GM19238 (cell line): Measurements from ENCODE around the gene C10orf67.
"Not testable (repeated sequence)": the region's sequence is repeated elsewhere in the genome, so short reads cannot be mapped to it uniquely, and the experiment has no call there.

Source experiments
- DNase-seq: peaks from one replicate; pipeline ENCODE4 v3.0.0; 2011; ENCODE audit warnings: low spot score; ENCODE audit not compliant: insufficient read length

C10orf67 gene

DNA sequence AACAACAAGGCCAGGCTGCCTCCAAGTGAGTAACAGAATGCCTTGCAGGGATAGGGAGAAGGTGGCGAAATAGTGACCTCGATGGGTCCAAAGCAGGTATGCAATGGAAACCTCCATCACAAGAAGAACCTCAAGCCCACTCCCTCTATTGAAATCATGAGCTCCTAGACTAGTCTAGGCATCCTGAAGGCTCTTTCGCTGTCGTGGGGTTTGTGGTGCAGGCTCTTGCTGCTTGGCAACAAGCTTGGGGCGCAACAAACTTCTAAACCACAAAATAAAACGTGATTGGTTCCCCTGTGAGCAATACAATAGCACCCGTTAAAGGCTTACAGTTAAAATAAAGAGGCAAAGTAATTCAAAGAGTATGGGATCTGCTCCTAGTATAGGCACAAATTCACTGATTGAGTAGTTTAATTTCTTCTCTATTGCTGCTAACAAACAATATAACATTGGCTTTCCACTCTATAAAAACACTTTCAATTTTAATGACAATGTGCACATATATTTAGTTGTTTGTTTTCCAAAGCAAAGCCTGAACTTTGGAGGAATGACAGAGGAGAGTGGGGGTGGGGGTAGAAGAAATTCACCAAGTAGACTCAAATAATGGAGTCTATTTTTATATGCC, 64.1 kb downstream of the C10orf67 start:
- DNase-seq: no peak

DNA sequence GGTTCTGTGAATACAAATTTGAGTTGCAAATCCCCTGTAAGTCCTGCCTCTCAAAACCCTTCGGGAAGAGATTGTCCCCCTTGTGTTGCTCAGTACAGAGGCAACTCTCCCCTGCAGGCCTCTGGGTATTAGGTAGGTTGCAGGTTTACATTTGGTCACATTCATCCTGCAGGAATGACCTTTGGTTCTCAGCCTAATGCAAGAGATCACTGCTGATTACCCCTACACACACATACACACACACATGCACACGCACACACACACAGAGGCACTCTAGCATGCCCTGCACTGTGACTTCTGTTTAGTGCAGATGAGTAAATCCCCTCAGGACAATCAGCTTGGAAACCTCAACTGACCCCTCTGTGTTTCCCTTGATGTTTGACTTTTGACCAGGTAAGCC, 69.2 kb downstream of the C10orf67 start:
- no peak for DNase-seq

DNA sequence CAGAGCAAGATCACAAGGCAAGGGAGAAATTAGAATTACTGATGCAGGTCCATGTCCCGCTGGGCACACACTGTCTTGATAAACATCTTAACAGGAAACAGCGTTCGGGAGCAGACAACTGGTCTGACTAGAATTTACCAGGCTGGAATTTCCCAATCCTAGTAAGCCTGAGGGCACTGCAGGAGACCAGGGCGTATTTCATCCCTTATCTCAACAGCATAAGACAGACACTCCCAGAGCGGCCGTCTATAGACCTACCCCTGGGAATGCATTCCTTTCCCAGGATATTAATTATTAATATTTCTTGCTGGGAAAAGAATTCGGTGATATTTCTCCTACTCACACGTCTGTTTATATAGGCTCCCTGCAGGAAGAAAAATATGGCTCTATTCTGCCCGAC, 70.4 kb downstream of the C10orf67 start:
- DNase-seq: not testable (repeated sequence)

DNA sequence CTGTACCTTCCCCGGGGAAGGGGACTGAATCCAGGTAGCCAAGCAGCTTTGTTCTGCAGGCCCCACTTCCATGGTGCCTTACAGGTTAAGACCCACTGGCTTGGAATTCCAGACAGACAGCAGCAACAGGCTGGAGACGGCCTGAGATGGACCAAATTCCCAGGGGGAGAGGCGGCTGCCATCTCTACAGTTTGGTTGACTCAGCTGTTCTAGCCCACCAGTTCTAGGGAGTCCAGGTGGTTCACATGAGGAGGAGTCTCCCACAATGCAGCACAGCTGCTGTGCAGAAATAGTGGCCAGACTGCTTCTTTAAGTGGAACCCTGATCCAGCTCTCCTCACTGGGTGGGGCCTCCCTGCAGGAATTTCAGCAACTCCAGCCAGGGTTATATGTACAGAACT, 74.1 kb downstream of the C10orf67 start:
- no peak for DNase-seq

DNA sequence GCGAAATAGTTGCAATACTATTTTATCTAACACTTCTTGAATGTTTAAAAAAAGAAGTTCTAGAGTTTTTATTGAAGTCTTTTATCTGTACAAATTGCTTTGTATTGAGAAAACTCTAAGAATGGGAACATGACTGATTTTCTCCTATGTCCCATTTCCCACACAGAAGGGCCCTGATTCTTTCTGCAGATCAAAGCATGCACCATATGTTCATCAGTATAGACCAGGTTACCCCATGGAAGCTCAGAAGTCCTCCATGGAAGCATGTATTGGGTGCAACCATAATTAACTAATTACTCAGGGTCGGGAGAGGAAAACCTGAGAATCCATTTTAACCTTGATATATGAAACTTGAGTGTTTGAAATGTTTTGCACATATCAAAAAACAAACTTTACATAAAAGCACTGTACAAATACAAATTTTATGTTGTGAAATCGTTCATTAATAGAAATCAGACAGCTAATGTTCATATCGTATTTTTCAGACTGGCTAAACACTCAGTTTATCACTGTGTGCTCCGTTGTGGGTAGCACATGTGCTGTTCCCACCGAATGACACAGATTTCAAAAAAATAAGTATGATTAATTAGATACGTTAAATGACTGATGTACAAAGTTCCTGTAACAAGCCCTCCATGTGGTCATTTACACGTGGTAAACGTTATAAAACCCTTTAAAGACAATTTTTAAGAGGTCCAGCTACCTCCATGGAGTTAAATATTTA, 81.0 kb downstream of the C10orf67 start:
- DNase-seq: no peak

DNA sequence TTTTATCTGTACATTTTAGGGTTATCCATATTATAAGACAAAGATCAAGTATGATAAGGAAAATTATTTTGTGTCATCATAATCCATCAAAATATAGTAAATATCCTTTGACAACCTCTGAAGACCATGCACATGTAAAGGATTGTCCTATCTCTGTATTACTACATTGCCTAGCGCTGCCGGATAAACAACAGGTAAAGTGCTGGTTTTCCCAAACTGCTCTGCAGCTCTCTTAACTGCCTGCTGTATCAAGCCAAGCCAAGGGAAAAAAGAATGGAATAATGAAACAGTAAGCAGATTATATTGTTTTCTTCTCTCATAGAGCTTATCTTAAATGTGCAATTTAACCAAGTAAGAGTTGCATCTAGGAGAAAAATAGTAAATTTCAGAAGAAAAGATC, 81.7 kb downstream of the C10orf67 start:
- DNase-seq: no peak

DNA sequence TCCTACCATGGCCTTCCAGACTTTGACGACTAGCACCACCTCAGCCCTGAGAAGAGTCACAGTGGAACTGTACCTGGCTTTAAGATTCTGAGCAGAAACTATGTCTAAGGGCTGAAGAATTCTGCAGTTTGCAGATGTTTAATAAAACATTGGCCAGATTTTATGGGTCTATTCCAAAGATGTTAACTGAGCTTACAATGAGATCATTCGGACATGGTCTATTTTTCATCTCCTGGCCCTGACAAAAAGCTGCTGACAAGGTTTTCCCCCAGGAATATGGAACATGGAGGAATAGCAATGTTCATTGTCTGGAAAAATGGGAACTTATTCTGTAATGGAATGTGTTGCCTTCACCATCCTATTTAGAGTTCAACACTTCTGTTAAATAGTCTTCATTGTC, 86.1 kb downstream of the C10orf67 start:
- DNase-seq: no peak

DNA sequence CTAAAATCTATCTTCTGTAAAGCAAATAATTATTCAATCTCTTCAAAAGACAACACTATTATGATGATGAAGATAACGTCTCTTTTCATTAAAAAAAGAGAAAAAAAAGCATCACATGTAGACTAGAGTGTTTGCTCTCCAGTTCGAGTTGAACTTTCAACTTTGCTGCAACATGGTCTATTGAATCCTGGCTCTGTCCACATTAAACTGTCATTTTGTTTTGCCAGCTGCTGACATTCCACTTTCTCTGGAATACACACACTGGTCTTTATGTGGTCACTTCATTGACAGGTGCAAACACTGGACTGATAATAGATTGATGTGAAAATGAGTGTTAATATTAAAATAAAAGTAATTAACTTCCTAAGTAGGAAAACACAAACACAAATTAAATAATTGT, 90.8 kb downstream of the C10orf67 start:
- DNase-seq: no peak

DNA sequence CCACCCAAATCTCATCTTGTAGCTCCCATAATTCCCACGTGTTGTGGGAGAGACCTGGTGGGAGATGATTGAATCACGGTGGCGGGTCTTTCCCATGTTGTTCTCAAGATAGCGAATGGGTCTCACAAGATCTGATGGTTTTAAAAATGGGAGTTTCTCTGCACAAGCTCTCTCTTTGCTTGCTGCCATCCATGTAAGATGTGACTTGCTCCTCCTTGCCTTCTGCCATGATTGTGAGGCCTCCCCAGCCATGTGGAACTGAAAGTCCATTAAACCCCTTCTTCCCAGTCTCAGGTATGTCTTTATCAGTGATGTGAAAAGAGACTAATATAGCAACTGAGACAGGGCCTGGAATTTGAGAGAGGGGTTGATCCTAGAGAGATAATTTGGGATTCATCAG, 91.7 kb downstream of the C10orf67 start:
- DNase-seq: not testable (repeated sequence)

DNA sequence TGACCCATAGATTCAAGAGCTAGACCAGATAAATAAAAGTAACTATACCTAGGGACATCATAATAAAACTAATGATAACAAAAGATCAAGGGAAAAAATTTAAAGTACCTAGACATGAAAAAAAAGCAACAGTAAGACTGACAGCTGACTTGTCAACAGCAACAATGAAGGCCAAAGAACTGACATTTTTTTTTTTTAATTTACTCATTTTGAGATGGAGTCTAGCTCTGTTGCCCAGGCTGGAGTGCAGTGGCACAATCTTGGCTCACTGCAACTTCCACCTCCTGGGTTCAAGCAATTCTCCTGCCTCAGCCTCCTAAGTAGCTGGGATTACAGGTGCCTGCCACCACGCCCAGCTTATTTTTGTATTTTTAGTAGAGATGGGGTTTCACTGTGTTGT, 102.8 kb downstream of the C10orf67 start:
- DNase-seq: not testable (repeated sequence)

DNA sequence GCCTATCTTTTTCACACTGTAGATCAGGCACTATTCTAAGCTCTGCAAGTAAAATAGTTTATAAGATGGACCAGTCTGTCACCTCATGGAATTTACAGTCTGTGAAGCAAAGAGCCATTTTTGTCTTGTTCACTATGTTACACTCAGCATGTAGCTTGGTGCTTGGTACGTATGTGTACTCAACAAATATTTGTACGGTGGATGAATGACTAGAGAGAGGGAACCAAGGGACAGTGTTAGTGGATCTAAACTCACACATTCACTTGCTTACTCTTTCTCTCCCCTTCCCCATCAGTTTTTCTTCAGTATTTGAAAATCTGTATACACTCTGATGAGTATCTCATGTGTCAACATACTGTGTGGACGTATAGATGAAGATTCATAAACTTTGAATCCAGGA, 106.6 kb downstream of the C10orf67 start:
- DNase-seq: no peak

DNA sequence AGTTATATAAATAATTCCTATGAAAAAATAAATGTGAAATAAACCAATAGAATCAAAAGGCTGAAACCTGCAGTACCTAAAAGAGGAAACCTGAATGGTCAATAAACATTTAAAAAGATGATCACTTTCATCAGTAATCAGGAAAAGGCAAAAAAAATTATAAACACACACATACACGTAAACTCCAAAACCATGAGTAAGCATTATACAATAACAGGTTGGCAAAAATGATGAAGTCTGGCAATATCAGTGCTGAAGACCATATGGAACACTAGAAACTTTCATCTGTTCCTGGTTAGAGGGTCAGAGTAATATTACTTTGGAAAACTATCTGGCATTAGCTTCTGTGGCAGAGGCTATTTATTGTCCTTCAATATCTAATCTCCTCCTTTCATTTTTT, 114.0 kb downstream of the C10orf67 start:
- DNase-seq: no peak

DNA sequence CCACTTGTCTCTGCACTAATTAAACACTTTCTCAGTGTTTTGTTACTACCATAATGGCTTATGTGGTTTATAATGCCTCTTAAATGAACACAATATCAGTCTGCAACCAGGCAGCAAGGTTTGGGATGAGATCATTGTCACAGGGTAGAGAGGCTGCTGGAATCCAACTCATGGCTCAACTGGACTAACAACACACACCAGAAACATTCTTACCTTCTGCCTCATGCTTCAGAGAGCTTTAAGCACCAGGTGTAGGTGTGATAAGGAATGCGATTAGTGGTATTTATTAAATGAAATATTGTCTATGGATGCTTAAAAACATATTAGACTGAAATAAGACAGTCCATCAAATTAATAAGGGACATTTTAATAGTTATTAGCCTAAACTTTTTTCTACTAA, 127.1 kb downstream of the C10orf67 start:
- no peak for DNase-seq

DNA sequence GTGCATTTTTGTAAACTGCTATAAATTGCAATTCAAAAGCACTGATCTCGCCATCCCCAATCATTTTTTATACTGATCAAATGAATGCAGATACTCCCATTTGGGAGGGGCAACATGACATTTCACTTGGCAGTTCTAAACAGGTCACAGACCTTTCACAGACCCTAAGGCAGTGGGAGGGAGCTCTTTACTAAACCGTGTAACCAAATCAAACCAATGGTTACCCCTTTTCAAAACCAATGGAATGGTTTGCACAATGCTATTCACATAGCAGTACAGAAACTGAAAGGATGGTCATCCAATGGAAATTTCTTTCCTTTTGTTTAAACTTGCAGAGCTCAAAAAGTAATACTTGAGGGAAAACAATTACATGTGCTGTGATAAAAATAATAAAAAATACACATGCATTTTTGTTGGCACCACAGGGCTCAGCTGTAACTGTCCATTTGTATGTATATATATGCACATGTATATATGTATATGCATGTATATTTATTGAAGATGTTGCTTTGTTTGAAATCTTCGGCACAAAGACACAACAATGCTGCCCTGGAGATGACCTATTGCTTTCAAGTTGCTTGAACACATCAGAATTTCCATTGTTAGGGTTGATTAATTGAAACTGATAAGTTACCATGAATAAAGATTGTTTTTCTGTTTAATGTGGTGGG, 138.5 kb downstream of the C10orf67 start:
- DNase-seq: no peak

DNA sequence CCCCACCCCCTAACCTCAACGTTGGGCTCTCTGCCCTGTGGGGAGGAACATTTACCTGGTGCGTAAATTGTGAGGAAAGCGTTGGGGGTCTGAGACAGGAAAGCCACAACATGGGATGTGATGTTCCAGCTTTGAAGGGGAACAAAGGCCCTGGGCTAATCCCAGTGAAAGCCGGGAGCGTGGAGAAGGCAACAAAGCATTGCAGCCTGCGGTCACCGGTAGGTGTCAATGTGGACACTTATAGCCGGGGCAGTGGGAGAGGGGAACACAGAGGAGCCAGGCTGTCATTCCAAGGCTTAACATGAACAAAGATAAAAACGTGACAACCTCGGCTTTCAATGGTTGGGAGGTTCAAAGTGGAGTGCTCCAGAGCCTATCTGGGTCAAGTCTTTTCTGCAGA, 139.8 kb downstream of the C10orf67 start:
- DNase-seq: no peak

DNA sequence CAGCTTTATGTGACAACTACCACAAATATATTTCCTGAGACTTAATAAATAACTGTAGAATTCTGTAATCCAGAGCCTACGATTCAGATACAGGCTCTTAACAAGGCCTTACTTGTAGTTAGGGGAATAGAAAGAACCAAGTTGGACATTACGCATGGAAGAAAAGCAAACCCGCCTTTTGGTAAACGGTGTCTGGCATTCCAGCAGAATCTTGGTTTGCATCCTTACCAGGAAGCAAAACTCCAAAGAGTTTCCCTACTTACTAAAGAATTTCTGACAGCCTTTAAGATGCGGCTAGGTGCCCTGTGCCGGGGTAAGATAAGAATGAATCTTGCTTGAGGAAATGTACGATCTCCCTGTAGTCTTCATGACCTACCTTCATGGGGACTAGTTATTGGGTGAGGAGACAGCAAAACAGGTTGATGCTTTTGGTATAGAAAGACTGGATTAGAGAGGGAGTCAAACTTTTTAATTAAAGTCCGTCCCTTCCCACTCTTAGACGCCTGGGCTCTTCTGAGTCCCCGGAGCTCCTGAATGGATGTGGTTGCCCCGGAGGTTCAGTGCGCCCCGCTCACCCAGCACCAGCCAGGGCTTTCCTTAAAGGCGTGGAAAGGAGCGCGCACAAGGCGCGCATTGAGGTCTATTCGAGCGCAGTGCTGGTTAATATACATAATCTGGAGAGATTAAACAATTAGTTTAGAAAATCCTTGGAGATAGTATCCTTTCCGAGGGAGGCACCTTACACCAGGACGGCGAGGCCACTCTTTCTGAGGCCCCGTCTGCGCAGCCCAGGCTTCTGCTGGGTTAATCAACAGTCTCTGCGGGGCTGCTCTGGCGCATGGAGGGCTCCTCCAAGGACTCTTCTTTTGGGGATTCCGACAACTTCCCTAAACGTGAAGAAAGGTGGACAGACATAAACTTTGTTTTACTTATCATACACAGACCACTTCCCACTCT, 140.9 kb downstream of the C10orf67 start:
- DNase-seq: no peak

DNA sequence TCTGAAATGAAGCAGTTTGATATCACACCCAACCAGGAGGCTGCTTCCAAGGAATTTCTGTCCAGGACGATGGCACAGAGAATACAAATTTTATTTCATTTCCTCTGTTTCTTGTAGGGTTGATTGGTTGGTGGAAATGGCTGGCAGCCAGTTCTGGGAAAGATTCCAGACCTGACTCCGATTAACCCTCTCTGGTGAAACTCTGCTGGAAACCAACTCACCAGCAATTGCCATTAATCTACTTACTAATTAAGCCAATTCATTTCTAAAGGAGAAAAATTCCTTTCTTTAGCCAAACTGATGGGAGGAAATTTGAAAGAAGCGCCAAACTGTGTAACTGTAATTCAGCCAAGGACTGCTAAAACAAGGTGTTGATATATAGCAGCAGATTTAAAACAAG, 141.8 kb downstream of the C10orf67 start:
- DNase-seq: no peak

DNA sequence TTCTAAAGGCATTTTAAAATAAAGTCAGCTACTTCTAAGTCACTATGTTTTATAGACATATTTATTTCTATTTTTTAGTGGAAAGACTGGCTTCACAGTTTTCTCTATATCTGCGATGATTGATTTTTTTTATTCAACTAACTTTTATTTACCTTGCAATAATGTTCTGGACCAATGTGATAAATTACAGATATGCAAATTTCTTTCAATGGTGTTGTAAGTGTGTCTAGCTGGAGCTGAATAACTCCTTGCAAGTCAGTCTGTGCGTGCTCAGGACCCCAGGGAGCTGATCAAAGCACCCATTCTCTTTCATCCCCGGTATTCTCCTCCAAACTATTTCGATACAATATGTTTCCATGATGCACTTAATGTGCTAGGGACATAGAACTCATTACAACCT, 142.8 kb downstream of the C10orf67 start:
- no peak for DNase-seq

DNA sequence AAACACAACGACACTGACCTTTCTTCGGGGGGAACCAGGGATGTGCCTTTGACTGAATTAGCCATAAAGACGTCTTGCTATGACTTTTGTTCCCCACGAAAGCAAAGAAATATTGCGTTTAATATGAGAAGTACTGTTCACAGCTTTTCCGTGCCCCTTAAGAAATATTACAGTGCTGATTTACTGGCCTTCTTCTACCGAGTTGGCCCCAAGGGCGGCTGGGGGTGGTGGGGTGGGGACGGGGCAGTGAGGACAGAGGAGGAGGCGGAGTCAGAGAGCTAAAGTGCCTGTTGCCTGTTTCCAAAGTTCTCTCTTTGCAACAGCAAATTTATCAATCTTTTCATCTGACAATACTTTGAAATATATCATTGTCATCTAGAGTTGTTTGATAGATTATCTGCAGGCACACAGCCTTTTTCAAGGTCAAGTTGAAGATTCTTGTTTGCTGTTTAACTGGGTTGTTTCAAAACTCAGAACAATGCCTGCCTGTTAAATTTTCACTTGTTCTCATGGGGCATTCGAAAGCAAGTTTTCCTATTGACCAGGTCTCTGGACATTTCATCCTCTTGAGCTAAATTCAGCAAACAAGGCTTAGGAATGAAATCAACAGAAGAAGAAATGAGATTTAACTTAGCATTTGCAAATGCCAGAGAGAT, 143.5 kb downstream of the C10orf67 start:
- no peak for DNase-seq

DNA sequence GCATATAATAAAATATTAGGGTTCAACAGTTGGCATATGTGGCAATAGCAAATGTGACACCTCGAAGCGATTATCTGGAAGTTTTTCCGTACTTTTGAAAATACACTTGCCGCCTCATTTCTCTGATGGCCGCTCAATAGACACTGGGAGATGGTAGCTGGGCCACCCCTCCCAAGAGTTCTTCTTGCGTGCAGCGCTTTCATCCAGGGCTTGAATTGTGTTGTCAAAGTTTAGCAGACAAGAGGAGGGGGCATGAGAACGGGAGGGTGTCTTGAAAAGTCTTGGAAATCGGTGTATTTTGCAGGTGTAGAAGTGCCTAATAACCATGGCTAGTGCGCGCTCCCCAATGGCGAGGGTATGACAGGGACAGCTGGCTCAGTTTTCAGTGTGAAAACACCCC, 144.0 kb downstream of the C10orf67 start:
- DNase-seq: no peak
